ENCODE data around the gene WTIP.
"Not testable (repeated sequence)": the region's sequence is repeated elsewhere in the genome, so short reads cannot be mapped to it uniquely, and the experiment has no call there.

- not testable (repeated sequence) for TF ChIP-seq POLR2A (IDR thresholded peaks at IDR 0.05); CTCF (IDR thresholded peaks at IDR 0.05 in 8 of 11, conservative IDR thresholded peaks at IDR 0.05 in 3 of 11)
Observed at GRCh38 chr19:34464785-34465184, 16.8 kb upstream of the WTIP start.

Data from spleen (tissue), 7 donors.